K562 (cell line): ENCODE measurements around the gene MYO1D. TPM values are rescaled to one million over a fixed set of nuclear protein-coding genes. Genes with fewer than 3 reads are reported as not detected.

ENCODE experiments used
- CBFA2T3 ChIP-seq: fragments of 450-650 bp; IDR thresholded peaks from 2 replicates; pipeline ENCODE4 v1.6.1; 2017
- KLF1 ChIP-seq: fragments of 450-650 bp; IDR thresholded peaks from 2 replicates; pipeline ENCODE4 v1.6.1; 2016; ENCODE audit warnings: missing genetic modification characterization, missing compliant biosample characterization
- REST ChIP-seq, 2 experiments: fragments of 450-650 bp; formaldehyde crosslinking in 1 of 2; IDR thresholded peaks; 2 replicates each; pipeline versions ENCODE4 v1.4.0 to v1.6.1; 2014 to 2020; ENCODE audit warnings: mild to moderate bottlenecking in 2 of 2, borderline replicate concordance in 1 of 2, low read depth in 1 of 2
- TGIF2 ChIP-seq: sonication (generic); formaldehyde crosslinking; IDR thresholded peaks from 2 replicates; pipeline ENCODE4 v1.8.1; 2022; ENCODE audit warnings: mild to moderate bottlenecking, missing genetic modification reagents, moderate library complexity
- ZNF174 ChIP-seq: fragments of 250-450 bp; sonication (Bioruptor Pico); IDR thresholded peaks from 2 replicates; pipeline ENCODE4 v1.4.0; 2020; ENCODE audit warnings: mild to moderate bottlenecking
- ZNF24 ChIP-seq: fragments of 450-650 bp; IDR thresholded peaks from 2 replicates; pipeline ENCODE4 v1.6.1; 2016
- polyA plus RNA-seq, 8 experiments: library from polyadenylated mRNA; depleted of rRNA in 4 of 8; stranded (reverse) in 5 of 8; unstranded in 3 of 8; fragments of >200 nt; fragmentation: Nextera tagmentation in 2 of 8; fragmentation: Illumina TruSeq in 1 of 8; extraction: Ambion mirVana in 2 of 8; extraction: Trizol in 1 of 8; gene quantifications; 2 replicates each; pipeline versions ENCODE4 v1.2.1 to v1.2.3, GENCODE V29; 2011 to 2014; ENCODE audit warnings: inconsistent platforms in 1 of 8, missing spikeins in 1 of 8
- total RNA-seq, 7 experiments: library from RNA; depleted of rRNA in 6 of 7; stranded (reverse); fragments of >200 nt in 6 of 7; fragmentation: Illumina TruSeq in 2 of 7; extraction: Trizol in 2 of 7; gene quantifications; 2 replicates each; pipeline versions ENCODE4 v1.2.1 to v1.2.3, GENCODE V29; 2011 to 2021; ENCODE audit warnings: low replicate concordance in 1 of 7
- TF ChIP-seq, protein P1 (sequence below): sonication (generic); formaldehyde crosslinking; IDR thresholded peaks from 2 replicates; pipeline ENCODE4 v1.8.0; 2022; ENCODE audit warnings: mild to moderate bottlenecking, missing genetic modification reagents

MYO1D gene
- total and polyA plus RNA-seq, 9 of the 15 experiments (the other 6 are each of a cell fraction or from before 2014, with no cell fraction given): 2.1 to 71.2 (median 45.4) TPM

DNA sequence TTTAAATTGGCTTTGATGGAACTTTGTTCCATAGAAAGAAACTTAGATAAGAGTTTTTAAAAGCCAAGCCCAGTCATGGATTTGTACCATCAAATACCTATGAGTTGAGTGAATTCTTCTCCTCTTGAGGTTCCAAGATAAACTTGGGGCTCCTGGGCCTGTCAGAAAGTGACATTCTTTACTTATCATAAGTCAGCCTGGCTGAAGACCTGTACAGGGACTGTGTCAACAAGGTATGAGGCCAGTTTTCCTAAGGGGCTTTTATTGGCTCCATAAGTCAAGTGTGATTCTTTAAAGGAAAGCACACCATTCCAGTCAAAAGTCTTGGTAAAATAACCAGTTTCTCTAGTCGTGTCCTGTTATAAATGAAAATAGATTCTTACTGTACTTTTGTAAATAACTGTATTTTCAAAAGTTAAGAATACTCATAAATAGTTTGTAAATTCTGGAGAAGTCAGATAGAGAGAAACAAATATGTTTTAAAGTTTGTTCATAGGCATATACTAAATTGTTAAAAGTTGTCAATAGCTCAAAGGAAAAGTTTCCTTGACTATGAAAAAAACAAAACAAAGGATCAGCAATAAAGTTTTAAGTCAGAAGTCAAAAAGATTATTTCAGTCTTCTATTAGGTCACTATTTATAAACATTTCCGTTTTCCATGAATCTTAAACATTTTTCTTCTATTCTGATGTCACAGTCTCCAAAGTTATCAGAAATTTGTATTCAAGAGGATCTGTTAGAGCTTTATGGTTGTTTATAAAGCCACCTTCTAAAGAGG lies 22.5 kb upstream of the MYO1D start (continued):
- no peak for TF ChIP-seq REST (IDR thresholded peaks at IDR 0.05; ENCODE audit: borderline replicate concordance)
- no peak for TF ChIP-seq REST (CRISPR knock-in tag; IDR thresholded peaks at IDR 0.05; ENCODE audit: low read depth)
- TF ChIP-seq, protein P1, sequence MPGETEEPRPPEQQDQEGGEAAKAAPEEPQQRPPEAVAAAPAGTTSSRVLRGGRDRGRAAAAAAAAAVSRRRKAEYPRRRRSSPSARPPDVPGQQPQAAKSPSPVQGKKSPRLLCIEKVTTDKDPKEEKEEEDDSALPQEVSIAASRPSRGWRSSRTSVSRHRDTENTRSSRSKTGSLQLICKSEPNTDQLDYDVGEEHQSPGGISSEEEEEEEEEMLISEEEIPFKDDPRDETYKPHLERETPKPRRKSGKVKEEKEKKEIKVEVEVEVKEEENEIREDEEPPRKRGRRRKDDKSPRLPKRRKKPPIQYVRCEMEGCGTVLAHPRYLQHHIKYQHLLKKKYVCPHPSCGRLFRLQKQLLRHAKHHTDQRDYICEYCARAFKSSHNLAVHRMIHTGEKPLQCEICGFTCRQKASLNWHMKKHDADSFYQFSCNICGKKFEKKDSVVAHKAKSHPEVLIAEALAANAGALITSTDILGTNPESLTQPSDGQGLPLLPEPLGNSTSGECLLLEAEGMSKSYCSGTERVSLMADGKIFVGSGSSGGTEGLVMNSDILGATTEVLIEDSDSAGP (CRISPR knock-in tag): no peak
- no peak for TF ChIP-seq ZNF174
- peak; percentile 59 for TF ChIP-seq CBFA2T3
- no peak for TF ChIP-seq TGIF2 (CRISPR knock-in tag)
- no peak for TF ChIP-seq KLF1 (tag)
- TF ChIP-seq ZNF24: no peak
